ENCODE measurements around the gene TEX35. TPM values are rescaled to one million over a fixed set of nuclear protein-coding genes. Genes with fewer than 3 reads are reported as not detected.

Gene TEX35
- total and polyA plus RNA-seq, 10 of the 15 experiments (the other 5 are each of a cell fraction or from before 2014, with no cell fraction given) = not detected

DNA sequence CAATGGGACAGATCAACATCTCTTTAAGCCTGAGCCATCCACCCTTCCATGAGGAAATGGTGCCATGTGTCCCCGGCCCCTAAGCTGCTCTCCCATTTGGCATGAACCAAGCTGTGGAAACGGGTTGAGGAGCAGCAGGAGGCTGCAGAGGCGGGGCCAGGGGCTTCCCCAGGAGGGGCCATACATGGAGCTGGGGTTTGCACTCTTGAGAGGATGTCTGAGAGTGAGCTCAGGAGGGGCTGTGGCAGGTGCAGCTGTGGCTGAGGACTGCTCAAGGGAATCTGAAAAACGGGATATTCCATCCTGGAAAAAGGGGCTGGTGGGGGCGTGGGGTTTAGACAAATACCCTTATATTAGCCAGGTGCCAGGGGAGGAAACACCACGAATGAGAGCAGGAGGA is 9.1 kb upstream of the TEX35 start (continued):
- TF ChIP-seq ESRRA (IDR thresholded peaks at IDR 0.05; ENCODE audit: low read length) (no peak), IKZF2 (IDR thresholded peaks at IDR 0.05) (no peak), HDAC6 (IDR thresholded peaks at IDR 0.05; ENCODE audit: unreplicated experiment) (no peak), TAF1 (IDR thresholded peaks at IDR 0.05; ENCODE audit: borderline replicate concordance, low read depth, low read length) (no peak), KAT2A (conservative IDR thresholded peaks at IDR 0.05; ENCODE audit: control insufficient read depth, low read depth, low read length) (no peak)
- TF ChIP-seq, protein P1, sequence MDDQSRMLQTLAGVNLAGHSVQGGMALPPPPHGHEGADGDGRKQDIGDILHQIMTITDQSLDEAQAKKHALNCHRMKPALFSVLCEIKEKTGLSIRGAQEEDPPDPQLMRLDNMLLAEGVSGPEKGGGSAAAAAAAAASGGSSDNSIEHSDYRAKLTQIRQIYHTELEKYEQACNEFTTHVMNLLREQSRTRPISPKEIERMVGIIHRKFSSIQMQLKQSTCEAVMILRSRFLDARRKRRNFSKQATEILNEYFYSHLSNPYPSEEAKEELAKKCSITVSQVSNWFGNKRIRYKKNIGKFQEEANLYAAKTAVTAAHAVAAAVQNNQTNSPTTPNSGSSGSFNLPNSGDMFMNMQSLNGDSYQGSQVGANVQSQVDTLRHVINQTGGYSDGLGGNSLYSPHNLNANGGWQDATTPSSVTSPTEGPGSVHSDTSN (IDR thresholded peaks at IDR 0.05; ENCODE audit: insufficient replicate concordance, low read depth, low read length) = no peak

DNA sequence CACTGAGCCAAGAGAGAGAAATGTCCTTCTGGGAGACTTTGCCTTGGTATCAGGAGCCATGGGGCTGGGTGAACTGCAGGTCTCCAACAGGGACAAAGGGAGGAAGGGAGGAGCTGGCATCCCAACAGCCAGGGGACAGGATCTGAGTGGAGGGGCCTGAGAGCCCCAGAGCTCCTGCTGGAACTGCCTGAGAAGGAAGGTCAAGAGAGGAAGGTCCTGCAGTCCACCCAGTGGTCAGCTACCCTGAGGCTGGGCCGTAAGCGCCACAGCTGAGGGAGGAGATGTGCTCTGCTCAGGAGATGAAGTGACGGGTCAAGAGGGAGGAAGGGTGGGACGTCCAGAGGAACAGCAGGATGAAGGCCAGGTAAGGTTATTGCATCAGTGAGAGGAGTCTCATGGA is 8.6 kb upstream of the TEX35 start:
- ChIA-PET CTCF (interaction anchor here (0.9 to 11.2 kb wide), 4 partner anchors 32 to 204 kb away, joined by 3 to 187 read pairs (median 25); no protein-coding TSS in a partner anchor), SMC1A (ENCODE audit: uncharacterized antibody, unreplicated experiment) (interaction anchor here (1.3 to 7.4 kb wide), 2 partner anchors 139 to 192 kb away, joined by 4 to 73 read pairs; no protein-coding TSS in a partner anchor), POLR2A (no interaction called here), RAD21 (ENCODE audit: unreplicated experiment) (no interaction called here)
- DNase-seq (ENCODE audit: low read depth, low spot score) = no peak
- BruUV-seq (replicated peaks) = no TSS peak
- Histone ChIP-seq H3K4me1 (ENCODE audit: control insufficient read depth, insufficient read depth, low read length) (no peaks in the 10 kb centered on the region), H3K4me2 (ENCODE audit: control insufficient read depth, insufficient read depth) (no peak overlapping the region), H3K9me3 (replicated peaks; ENCODE audit: control insufficient read depth, insufficient read depth, low read length) (no peaks in the 10 kb centered on the region), H3K9ac (ENCODE audit: control insufficient read depth, insufficient read depth, low read length) (no peak overlapping the region), H2AFZ (ENCODE audit: control insufficient read depth, low read depth, low read length) (no peak overlapping the region), H4K20me1 (ENCODE audit: control insufficient read depth, insufficient read depth) (no peaks in the 10 kb centered on the region), H3K36me3 (ENCODE audit: control insufficient read depth in 2 of 2, insufficient read depth in 2 of 2, low read length in 1 of 2) (no peaks in the 10 kb centered on the region), H3K27me3 (replicated peaks in 1 of 2; ENCODE audit: control insufficient read depth in 2 of 2, insufficient read depth in 2 of 2, low read length in 1 of 2) (no peaks in the 10 kb centered on the region), H3K4me3 (no peak overlapping the region), H3K27ac (ENCODE audit: control insufficient read depth, insufficient read depth) (no peak overlapping the region), H3K79me2 (ENCODE audit: control insufficient read depth, insufficient read depth, low read length) (no peaks in the 10 kb centered on the region)
- intact Hi-C loops (cut with micrococcal nuclease; ENCODE audit: unreplicated experiment) (no loop called here), in situ Hi-C loops (cut with MboI) (loop anchor here (5.0 kb wide), 1 partner anchor 192 kb away; no protein-coding TSS in a partner anchor)
- 12% methylated on average over 4 of the region's 4 CpGs for WGBS (ENCODE audit: insufficient coverage, insufficient replicate concordance, low lambda C conversion rate, missing lambda C conversion rate)
- FAIRE-seq = no peak
- ATAC-seq = no peak
- no peak for TF ChIP-seq TAF1 (IDR thresholded peaks at IDR 0.05; ENCODE audit: borderline replicate concordance, low read depth, low read length)
- no peak for TF ChIP-seq ASH2L (IDR thresholded peaks at IDR 0.05; ENCODE audit: borderline replicate concordance, low read depth)
- TF ChIP-seq HCFC1 (IDR thresholded peaks at IDR 0.05; ENCODE audit: low read length) = no peak
- no peak for TF ChIP-seq TARDBP (IDR thresholded peaks at IDR 0.05; ENCODE audit: borderline replicate concordance)
- TF ChIP-seq, protein P2, sequence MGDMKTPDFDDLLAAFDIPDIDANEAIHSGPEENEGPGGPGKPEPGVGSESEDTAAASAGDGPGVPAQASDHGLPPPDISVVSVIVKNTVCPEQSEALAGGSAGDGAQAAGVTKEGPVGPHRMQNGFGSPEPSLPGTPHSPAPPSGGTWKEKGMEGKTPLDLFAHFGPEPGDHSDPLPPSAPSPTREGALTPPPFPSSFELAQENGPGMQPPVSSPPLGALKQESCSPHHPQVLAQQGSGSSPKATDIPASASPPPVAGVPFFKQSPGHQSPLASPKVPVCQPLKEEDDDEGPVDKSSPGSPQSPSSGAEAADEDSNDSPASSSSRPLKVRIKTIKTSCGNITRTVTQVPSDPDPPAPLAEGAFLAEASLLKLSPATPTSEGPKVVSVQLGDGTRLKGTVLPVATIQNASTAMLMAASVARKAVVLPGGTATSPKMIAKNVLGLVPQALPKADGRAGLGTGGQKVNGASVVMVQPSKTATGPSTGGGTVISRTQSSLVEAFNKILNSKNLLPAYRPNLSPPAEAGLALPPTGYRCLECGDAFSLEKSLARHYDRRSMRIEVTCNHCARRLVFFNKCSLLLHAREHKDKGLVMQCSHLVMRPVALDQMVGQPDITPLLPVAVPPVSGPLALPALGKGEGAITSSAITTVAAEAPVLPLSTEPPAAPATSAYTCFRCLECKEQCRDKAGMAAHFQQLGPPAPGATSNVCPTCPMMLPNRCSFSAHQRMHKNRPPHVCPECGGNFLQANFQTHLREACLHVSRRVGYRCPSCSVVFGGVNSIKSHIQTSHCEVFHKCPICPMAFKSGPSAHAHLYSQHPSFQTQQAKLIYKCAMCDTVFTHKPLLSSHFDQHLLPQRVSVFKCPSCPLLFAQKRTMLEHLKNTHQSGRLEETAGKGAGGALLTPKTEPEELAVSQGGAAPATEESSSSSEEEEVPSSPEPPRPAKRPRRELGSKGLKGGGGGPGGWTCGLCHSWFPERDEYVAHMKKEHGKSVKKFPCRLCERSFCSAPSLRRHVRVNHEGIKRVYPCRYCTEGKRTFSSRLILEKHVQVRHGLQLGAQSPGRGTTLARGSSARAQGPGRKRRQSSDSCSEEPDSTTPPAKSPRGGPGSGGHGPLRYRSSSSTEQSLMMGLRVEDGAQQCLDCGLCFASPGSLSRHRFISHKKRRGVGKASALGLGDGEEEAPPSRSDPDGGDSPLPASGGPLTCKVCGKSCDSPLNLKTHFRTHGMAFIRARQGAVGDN (IDR thresholded peaks at IDR 0.05) = no peak
- no peak for TF ChIP-seq RUNX3 (IDR thresholded peaks at IDR 0.05; ENCODE audit: low read length)
- TF ChIP-seq BHLHE40 (IDR thresholded peaks at IDR 0.05; ENCODE audit: borderline replicate concordance in 1 of 2, low read depth in 2 of 2, low read length in 1 of 2) = no peak
- TF ChIP-seq, protein P3, sequence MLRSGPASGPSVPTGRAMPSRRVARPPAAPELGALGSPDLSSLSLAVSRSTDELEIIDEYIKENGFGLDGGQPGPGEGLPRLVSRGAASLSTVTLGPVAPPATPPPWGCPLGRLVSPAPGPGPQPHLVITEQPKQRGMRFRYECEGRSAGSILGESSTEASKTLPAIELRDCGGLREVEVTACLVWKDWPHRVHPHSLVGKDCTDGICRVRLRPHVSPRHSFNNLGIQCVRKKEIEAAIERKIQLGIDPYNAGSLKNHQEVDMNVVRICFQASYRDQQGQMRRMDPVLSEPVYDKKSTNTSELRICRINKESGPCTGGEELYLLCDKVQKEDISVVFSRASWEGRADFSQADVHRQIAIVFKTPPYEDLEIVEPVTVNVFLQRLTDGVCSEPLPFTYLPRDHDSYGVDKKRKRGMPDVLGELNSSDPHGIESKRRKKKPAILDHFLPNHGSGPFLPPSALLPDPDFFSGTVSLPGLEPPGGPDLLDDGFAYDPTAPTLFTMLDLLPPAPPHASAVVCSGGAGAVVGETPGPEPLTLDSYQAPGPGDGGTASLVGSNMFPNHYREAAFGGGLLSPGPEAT (IDR thresholded peaks at IDR 0.05; ENCODE audit: low read depth) = no peak
- no peak for TF ChIP-seq NRF1 (conservative IDR thresholded peaks at IDR 0.05; ENCODE audit: low read depth, low read length)
- no peak for TF ChIP-seq SMARCA5 (IDR thresholded peaks at IDR 0.05)

Measured in GM12878 (cell line).